Daoy (cell line): Measurements from ENCODE around the gene KLK13. TPM values are rescaled to one million over a fixed set of nuclear protein-coding genes. Genes with fewer than 3 reads are reported as not detected.

ENCODE experiments used
- DNase-seq: peaks from one replicate; pipeline ENCODE4 v3.0.0-alpha.2; 2015; ENCODE audit warnings: low read depth
- total RNA-seq: library from RNA; depleted of rRNA; stranded (reverse); fragments of >200 nt; shearing (Covaris generic); gene quantifications from 2 replicates; pipeline ENCODE4 v1.2.3, GENCODE V29; 2014

Gene KLK13
- total RNA-seq, 1 experiment from 2014 or later: not detected

DNA sequence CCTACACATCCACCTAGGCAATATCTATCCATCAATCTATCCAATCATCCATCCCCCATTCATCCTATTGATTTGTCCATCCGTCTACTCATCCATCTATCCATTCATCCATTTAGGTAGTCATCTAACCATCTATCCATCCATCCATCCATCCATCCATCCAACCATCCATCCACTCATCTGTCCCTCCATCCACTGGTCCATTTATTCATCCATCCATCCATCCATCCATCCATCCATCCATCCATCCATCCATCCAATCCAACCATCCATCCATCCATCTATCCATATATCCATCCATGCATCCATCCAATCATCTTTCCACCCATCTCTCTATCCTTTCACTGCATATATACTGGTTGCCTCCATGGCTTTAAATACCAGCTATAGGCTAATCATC, 3.9 kb downstream of the KLK13 start:
- DNase-seq: no peak

DNA sequence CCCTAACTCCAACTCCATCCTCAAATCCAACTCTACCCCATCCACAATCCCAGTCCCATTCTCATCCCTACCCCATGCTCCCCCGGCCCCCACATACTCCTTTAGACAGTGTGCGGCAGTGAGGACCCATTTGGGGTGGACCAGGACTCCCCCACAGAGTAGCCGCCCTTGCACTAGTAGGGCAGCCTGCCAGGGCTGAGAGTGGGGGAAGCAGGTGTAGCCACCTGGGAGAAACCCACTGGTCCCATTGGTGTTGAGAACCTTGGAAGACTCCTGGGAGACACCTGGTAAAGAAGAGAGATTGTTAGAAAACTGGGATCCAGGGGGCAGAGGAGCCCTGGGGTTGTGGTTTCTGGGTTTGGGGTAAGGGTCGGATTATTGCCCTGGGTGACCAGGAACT, 4.6 kb downstream of the KLK13 start:
- no peak for DNase-seq

DNA sequence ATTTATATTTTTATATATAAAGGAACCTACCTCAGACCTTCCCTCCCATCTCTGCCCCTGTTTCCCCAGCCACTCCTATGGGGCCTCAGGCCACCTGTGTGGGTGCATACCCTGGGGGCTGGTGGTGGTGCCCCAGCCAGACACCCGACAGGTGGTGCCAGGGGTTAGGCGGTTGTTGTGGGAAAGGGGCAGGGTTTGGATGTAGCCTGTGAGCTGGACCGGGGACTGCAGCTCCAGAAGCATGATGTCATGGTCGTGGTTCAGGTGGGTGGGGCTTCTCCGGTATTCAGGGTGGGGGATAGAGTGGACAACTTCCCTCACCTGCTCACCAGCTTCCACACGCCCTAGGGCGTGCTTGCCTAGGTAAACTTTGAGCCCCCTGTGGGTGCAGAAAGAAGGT, 5.2 kb downstream of the KLK13 start:
- DNase-seq: no peak

DNA sequence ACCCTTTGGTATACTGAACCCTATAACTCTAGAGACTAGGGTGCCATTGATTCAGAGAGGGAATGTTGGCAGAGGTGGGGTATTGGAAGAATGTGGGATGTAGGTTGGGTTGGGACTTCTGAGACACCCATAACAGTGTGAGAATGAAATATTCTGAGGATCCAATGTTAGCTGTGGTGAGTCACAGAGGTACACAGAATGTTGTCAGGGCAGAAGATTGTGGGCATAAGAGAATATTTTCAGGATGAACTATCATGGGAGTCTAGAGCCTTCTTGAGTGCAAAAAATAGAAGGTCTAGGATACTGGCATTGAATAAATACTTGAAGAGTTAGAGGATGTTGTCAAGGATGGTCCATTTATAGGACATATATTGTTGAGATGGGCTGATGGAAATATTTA, 9.0 kb downstream of the KLK13 start:
- DNase-seq: no peak

DNA sequence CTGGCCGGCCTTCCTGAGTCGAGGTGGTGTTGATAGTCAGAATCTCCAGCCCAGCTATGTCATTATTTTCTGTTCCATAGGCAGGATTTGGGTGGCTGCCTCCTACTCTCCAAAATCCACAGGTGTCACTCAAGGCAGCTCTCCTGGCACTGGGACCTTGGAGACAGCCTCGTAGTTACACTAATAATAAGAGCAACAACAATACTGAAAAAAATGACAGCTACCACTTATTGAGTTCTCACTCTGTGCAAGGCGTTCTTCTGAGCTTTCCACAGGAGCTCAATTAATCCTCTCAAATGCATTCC, 17.9 kb downstream of the KLK13 start:
- no peak for DNase-seq

DNA sequence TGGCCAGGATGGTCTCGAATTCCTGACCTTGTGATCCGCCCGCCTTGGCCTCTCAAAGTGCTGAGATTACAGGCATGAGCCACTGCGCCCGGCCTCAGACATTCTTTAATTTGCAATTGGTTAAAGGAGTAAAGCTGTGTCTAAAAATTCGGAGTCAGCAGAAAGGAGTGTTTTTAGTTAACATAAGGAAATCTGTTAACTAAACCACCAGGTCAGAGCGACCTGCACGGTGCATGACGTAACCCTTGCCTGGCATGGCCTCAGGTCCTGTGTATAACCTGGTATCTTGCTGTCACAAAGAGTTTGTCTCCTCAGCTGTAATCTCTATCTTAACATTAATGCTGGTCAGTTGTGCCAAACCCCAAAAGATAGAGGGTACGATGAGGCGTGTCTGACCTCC, 20.6 kb downstream of the KLK13 start:
- no peak for DNase-seq

DNA sequence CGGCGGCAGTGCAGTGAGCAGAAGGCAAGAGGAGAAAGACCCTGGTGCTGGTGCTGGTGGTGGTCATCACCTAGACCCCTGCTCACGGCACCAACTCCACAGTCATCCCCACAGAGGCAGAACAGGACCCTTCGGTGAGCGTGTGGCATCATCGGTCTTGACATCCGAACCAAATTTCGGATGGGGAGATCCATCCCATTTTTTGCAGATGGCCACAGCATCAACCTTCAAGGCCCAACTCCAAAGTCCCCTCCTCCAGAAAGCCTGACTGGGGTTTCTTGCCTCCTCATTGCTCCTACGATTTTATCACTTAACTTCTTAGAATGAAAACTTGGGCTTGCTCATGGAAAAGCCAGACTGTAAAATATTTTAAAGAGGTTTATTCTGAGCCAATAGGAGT, 21.4 kb downstream of the KLK13 start:
- no peak for DNase-seq

DNA sequence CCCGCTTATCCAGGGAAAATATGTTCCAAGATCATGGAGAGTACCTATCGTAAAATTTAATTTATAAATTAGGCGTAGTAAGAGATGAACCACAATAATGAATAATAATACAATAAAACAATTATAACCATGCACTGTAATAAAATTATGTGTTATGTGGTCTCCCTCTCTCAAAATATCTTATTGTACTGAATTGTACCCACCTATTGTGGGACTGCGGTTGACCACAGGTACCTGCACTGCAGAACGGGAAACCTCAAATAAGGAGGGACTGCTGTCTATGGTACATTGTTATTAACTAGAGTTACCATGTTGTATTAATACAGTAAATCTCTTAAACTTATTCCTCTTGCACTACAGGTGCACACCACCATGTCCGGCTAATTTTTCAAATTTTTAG, 24.7 kb downstream of the KLK13 start:
- DNase-seq: no peak

DNA sequence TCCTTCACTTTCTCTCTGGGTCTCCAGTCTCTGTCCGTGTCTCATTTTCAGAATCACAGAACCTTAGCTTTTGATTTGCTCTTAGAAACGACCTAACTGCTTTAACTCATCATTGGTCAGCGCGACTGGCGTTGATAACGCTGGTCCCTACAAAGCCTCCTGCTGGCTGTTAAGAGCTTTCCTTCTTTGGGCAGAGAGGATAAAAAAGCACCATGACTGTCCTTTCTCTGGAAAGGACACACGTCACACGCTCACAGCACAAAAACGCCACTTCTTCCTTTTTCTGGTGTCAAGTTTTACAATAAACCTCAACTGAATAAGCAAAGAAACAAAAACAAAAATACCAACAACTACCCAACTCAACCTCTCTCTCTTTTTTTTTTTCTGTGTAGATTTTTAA, 28.4 kb downstream of the KLK13 start:
- peak; percentile 25 for DNase-seq

DNA sequence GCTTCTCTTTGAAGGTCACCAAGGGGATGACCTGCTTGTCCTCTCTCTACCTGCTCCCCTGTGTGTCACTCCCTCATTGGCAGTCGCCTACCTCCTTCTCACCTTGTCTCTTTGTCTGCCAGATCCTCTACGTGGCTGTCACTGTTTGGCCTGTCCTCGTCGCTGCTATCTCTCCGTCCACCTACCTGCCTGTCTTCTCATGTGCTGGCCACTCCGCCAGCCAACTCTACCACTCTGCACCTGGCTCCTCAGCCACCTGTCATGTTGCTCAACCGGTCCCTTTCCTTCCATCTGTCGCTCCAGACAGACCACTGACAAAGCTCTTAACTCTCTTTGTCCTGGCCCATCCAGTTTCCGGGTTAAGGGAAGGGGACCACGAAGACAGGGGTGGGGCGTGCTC, 30.2 kb downstream of the KLK13 start, which contains the start of gene KLK12:
Gene KLK12, minus strand, starts transcription at position 299 of the 400 bp plus-strand sequence. CDS start 381 bp downstream, outside the sequence.
- no peak for DNase-seq

DNA sequence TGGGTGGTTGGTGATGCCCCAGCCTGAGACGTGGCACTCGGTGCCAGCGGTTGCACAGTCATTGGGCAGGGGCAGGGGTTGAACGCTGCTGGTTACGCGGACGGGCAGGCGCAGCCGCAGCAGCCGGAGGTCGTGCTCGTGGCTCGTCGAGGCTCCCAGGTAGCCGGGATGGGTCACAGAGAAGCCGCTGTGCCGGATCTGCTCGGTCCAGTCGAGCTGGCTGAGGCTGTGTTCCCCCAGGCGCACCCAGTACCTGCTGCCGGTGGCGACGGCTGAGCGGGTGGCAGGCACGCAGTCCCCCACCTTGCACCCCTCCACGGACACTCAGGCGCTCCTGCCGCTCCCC, 33.0 kb downstream of the KLK13 start:
- no peak for DNase-seq

DNA sequence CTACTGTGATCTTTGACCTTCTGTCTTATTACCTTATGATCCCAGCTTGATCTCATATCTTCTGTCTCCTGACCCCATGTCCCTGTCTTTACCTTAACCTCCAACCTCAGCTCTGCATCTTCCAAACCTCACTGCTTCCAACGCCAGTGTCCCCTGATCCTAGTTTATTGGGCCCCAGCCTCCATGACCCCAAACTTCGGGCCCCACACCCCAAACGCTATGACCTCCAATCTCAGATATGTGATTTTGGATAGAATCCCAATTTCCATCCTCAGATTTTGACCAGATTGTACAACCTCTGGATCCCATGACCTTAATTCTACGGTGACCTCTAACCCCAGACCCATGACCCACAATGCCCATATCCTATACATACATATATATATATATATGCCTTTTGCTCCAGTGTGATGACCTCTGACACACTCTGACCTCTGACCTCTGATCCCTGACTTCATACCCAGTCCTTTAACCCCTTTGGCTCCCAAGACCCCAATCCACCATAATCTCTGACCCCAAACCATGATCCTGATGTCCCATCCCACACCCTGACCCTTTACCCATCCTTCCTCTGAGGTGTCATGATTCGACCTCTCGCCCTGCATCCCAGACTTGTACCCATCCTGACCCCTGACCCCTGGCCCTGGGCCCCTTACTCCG, 33.5 kb downstream of the KLK13 start:
- no peak for DNase-seq

DNA sequence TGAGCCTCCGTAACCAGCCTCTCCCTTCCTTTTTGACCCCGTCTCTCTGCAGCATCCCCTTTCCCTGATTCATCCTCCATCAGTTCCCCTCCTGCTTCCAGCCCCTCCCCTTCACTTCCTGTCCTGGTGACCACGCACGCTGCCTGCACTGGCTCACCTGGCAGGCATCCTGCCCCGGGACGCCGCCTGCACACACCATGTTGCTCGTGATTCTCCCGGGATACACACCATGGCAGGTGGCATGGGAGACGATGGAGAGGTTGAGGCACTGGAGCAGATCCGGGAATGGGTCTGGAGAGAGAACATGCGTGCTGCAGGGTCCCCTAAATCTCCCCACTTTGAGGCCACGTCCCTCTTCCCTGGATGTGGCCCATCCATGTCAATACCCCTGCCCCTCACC, 34.3 kb downstream of the KLK13 start:
- DNase-seq: peak; percentile 21

DNA sequence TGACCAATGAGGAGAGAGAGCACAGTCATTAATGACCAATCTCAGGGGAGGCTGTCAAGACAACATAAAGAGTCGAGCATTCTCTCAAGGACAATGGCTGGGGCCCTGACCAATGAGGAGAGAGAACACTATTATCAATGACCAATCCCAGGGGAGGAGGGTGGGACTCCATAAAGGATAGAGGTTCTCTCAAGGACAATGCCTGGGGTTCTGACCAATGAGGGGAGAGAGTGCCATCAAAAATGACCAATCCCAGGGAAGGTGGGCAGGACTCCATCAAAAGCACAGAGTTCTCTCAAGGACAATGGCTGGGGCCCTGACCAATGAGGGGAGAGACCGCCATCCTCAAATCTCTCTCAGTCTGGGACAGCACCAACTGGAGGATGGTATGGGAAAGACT, 35.2 kb downstream of the KLK13 start:
- peak; percentile 20 for DNase-seq

DNA sequence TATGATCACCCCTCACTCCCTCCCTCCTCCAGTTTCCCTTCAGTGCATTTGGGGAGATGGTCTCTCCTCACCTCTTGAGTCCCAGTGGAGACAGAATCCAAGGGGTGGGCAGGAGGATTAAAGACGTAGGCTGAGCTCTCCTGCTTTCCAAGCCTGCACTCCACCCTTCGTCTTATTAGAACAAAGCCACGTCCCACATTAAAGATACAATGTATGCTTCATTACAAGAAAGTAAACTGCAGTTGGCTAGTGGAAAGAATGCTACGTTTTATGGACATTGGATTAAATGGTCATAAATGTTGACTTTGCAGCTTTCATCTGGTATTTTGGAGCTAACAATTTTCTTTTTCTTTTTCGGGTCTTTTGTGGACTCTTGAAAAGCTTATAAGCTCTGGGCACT, 37.0 kb downstream of the KLK13 start:
- DNase-seq: no peak

DNA sequence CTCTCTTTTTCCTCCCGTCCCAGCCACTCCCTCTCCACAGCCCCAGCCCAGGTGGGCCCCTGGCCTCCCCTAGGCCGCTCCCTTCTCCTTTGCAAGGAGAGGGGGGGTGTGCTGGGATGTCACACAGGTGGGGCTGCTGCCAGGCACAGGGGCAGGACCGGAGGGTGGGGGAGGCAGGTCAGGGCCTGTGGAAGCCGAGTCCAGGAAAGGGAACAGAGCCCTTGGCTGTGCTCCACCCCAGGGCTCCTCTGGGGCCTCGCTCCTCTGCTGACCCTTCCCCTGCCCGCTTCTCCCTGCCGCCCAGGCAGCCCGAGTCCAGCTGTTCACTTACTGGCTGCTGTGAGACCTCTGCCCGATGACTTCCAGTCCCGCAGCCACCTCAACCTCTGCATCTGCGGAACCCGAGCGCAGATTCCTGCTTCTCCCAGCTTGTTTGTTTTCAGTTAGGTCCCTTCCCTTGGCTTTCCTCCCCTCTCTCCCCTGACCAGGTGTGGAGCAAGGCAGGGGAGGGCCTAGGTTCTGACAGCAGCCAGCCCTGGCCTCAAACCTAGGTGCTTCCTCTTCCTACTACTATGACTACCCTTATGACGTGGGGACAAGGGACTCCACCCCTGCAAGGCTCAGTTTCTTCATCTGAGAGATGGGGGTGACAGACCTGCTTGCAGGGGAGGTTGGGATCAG, 37.6 kb downstream of the KLK13 start:
- DNase-seq: no peak

DNA sequence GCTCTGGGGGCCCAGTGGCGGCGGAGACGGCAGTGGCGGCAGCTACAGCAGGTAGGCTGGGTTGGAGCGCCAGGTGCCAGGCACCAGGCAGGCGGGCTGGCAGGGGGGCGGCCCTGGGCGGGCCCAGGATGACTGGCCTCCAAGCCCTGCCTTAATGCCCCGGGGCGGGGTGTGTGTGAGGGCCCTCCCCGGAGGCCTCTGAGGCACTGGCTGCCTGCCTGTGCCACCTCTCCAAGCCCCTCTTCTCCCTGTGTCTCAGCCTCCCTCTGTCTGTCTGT, 38.4 kb downstream of the KLK13 start, which contains the start of gene KLK11:
Gene KLK11, minus strand, starts transcription at position 63 of the 278 bp plus-strand sequence. CDS start 985 bp downstream, outside the sequence.
- peak; percentile 39 for DNase-seq

DNA sequence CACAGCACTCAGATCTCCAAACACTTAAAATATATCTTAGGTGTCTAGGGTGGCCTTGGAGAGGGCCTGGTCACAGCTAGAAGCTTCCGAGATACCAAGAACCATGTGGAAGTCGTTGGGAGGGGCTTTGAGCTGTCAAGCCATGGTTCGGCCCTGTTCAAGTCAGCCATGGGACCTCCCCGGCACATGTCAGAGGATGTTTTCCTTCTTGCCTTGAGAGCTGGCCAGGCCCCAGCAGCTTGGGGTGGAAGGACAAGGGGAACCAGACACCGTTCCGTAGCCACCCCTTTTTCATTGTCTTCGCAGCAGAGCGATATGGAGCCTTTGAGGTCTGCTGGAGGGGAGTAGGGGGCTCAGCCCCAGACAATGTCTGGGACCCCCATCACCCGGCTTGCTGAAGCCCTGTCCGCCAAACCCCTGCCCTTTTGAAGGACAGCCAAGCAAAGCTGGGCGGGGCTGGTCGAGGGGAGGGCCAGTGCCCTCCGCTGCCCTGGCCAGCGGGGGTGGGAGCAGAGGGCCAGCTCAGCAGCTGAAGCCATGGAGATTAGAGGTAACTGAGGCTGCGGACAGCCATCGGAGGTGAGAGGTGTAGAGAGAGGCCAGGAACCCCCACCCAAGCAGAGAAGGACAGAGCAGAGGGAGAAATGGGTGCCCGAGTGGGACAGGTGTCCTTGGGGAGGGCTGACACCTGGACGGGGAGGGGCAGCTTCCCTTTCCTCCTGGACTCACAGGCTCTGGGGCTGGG, 38.9 kb downstream of the KLK13 start:
- DNase-seq: no peak

DNA sequence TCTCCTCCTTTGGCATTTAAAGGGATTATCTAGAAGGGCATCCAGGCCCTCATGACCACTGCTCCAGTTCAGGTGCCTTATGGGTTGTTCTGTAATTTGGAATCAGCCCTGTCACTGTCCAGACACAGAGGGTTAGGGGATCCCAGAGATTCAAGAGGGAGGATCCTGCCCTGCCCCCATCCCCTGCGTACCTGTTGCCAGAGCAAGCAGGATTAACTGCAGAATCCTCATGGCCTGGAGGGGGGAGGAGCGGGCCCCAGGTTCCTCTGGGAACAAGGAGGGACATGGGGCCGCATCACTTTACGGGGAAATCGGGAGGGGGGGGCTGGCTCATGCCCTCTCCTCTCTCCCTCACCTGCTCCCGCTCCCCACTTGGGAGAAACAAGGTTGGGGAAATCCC, 39.5 kb downstream of the KLK13 start:
- no peak for DNase-seq

DNA sequence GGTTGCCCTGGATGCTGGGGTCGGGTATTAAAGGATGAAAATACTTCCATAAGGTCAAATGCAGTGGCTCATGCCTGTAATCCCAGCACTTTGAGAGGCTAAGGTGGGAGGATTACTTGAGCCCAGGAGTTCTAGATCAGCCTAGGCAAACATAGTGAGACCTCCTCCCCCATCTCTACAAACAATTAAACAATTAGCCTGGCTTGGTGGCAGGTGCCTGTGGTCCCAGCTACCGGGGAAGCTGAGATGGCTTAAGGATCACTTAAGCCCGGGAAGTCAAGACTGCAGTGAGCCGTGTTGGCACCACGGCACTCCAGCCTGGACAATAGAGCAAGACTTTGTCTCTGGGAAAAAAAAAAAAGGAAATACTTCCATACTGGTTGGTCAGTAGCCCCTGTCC, 40.0 kb downstream of the KLK13 start:
- no peak for DNase-seq

DNA sequence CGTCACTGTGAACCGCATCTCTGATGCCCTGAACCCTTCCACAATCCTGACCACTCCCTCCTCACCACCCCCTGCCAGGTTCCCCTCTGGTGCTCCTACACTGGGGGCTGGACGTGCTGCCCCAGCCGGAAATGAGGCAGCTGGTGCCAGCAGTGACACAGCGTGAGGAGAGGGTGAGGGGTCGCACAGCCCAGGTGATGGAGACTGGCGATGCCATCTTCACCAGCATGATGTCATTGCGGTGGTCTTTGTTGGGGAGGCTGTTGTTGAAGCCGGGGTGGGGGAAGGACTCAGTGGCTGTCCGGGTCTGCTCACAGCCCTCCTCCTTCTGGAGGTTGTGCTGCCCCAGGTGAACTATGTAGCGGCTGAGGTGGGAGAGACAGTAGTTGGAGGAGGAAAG, 40.9 kb downstream of the KLK13 start:
- no peak for DNase-seq

DNA sequence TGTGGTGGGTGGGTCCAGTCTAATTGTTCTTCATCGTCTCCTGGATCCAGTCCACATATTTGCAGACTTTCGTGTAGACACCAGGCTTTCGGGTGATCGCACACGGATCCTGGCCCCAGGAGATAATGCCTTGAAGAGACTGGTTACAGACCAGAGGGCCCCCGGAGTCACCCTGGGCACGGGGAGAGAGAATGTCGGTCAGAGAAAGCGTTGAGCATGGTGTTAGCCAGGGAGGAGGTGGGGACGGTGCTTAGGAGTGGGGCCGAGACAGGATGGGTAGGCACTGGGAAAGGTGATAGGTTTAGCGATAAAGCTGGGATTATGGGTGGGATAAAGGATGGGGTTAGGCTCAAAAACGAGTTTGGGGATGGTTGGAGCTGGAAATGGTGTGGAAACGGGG, 42.4 kb downstream of the KLK13 start:
- DNase-seq: no peak

DNA sequence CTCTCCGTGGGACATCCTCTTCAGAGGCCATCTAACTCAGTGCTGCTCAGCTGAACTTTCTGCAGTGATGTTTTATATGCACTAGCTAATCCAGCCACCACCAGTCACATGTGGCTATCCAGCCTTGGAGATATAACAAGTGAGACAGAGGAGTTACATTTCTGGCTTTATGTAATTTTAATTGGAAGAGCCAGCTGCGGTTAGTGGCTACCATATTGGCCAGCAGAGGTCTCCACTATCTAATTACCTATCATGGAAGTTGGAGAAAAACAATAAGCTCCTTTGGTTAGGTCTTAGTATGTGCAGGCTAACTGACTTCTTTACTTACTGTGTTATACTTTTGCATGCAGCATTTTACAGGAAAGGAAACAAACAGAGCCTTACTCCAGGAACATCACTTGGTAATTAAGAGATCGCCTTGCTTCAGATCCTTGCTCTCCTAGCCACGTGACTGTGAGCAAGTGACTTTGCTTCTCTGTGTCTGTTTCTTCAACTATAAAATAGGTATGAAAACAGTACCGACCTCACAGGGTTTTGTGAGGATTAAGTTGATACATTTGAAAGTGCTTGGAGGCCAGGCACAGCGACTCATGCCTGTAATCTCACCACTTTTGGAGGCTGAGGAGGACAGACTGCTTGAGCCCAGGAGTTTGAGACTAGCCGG, 43.8 kb downstream of the KLK13 start:
- peak; percentile 66 for DNase-seq
